Left lung (tissue), 10 donors: ENCODE data around the gene ENTPD5. TPM values are rescaled to one million over a fixed set of nuclear protein-coding genes. Genes with fewer than 3 reads are reported as not detected.

Source experiments
- ATAC-seq: fragments of 200-7000 bp; cut with Tn5 transposase; one replicate; pipeline ENCODE4 v1.9.1; 2020; ENCODE audit warnings: moderate library complexity
- DNase-seq, 4 donors: peaks; one replicate each; pipeline ENCODE4 v3.0.0-alpha.2; 2013 to 2020
- H3K27ac ChIP-seq, 2 donors: fragments of 200-600 bp; sonication (generic) in 1 of 2; one replicate each; pipeline versions ENCODE4 v1.5.0 to v1.8.0; 2020 to 2021
- H3K27me3 ChIP-seq, 2 donors: fragments of 200-600 bp; sonication (generic) in 1 of 2; one replicate each; pipeline versions ENCODE4 v1.5.0 to v1.8.0; 2020 to 2021
- H3K36me3 ChIP-seq, 2 donors: fragments of 200-600 bp; sonication (generic) in 1 of 2; one replicate each; pipeline versions ENCODE4 v1.5.0 to v1.8.0; 2020 to 2021
- H3K4me1 ChIP-seq, 2 donors: fragments of 200-600 bp; one replicate each; pipeline ENCODE4 v1.8.0; 2021
- H3K4me3 ChIP-seq, 2 donors: fragments of 200-600 bp; sonication (generic) in 1 of 2; one replicate each; pipeline versions ENCODE4 v1.5.0 to v1.8.0; 2020 to 2021; ENCODE audit warnings: mild to moderate bottlenecking in 1 of 2
- H3K9me3 ChIP-seq, 2 donors: fragments of 200-600 bp; sonication (generic) in 1 of 2; one replicate each; pipeline versions ENCODE4 v1.5.0 to v1.8.0; 2020 to 2021
- intact Hi-C, 2 donors: fragments of 100-400 bp; cut with DNase I; formaldehyde crosslinking; loops; one replicate each; pipeline versions ENCODE4 v1.11.2 to v1.14.2; 2022
- polyA plus RNA-seq, 6 donors: library from polyadenylated mRNA; unstranded; fragments of 120-200 nt; gene quantifications; one replicate each; pipeline ENCODE4 v1.2.1, GENCODE V29; 2013; ENCODE audit not compliant: insufficient read length in 6 of 6
- total RNA-seq, 2 donors: library from RNA; stranded (reverse); fragmentation: NEBNext Ultra II Directional; extraction: Animal tissue kit (Norgen Biotek cat#: 25700); gene quantifications; one replicate each; pipeline ENCODE4 v1.2.1, GENCODE V29; 2021
- TF ChIP-seq, protein P1 (sequence below), 2 donors: fragments of 200-600 bp; sonication (generic) in 1 of 2; IDR thresholded peaks; one replicate each; pipeline versions ENCODE4 v1.5.0 to v1.8.0; 2021; ENCODE audit warnings: antibody characterized with exemption in 2 of 2
- donor health status: DM: no; HTN: yes; CAD: no.
- donor health status: DM: no; HTN: no; CAD: no.

ENTPD5 gene
- total and polyA plus RNA-seq, 8 donors, result 16.0 to 18.7 (median 17.9) TPM

DNA sequence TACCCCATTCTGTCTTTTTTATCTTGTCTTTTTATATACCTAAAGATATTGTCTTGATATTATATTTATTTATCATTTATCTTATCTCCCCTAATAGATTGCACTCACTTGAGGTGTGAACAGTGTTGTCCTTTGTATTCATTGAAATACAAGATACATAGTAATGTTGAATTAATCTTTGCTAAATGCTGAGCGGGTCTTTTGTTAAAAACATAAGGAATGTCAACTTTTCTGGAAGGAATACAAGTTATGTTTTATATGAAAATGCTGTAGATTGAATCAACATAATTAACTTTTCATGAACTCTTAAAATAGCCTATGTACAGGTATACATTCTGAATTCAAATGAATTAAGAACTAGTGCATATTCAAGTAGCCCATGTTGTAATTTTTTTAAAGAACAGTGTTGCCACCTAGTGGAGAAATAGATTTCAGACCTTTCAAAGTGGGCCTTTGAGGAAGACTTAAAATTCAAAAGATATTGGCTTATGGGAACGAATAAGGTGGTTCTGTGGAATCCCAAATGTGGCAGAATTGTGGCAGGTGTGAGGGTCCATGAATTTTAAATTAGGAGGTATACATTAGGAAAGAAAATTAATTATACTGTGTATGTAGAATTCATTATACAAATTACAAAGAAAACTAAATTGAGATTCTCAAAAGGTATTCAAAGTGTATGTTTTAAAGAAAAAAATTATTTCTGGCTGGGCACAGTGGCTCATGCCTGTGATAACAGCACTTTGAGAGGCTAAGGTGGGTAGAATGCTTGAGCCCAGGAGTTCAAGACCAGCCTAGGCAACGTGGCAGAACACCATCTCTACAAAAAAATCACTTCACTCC lies 19.2 kb upstream of the ENTPD5 start:
- no peak overlapping the region for H3K4me3 ChIP-seq
- no peaks in the 10 kb centered on the region for H3K27me3 ChIP-seq
- ATAC-seq (peak; percentile 73), DNase-seq (peak in 2 of 4 donors; percentile 32 to 51)
- no peaks in the 10 kb centered on the region for H3K36me3 ChIP-seq
- TF ChIP-seq, protein P1, sequence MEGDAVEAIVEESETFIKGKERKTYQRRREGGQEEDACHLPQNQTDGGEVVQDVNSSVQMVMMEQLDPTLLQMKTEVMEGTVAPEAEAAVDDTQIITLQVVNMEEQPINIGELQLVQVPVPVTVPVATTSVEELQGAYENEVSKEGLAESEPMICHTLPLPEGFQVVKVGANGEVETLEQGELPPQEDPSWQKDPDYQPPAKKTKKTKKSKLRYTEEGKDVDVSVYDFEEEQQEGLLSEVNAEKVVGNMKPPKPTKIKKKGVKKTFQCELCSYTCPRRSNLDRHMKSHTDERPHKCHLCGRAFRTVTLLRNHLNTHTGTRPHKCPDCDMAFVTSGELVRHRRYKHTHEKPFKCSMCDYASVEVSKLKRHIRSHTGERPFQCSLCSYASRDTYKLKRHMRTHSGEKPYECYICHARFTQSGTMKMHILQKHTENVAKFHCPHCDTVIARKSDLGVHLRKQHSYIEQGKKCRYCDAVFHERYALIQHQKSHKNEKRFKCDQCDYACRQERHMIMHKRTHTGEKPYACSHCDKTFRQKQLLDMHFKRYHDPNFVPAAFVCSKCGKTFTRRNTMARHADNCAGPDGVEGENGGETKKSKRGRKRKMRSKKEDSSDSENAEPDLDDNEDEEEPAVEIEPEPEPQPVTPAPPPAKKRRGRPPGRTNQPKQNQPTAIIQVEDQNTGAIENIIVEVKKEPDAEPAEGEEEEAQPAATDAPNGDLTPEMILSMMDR (IDR thresholded peaks at IDR 0.05), result peak; percentile 55 to 61
- H3K27ac ChIP-seq, result no peak overlapping the region
- no peaks in the 10 kb centered on the region for H3K4me1 ChIP-seq
- intact Hi-C loops, result no loop called here
- H3K9me3 ChIP-seq, result no peaks in the 10 kb centered on the region

DNA sequence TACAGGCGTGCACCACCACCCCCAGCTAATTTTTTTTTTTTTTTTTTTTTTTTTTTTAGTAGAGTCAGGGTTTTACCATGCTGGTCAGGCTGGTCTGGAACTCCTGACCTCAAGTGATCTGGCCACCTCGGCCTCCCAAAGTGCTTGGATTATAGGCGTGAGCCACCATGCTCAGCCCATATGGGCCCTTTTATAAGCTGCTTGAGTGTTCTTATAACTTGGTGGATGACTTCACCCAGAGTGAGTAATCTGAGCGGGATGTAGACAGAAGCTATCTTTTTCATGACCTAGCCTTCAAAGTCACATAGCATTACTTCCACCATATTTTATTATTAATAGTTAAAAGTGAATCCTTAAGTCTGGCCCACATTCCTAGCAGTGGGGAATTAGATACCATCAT lies 16.5 kb upstream of the ENTPD5 start:
- intact Hi-C loops, result no loop called here
- no peak for ATAC-seq
- Histone ChIP-seq H3K4me3 (no peak overlapping the region), H3K27ac (no peak overlapping the region), H3K4me1 (no peaks in the 10 kb centered on the region), H3K9me3 (no peaks in the 10 kb centered on the region), H3K36me3 (no peaks in the 10 kb centered on the region), H3K27me3 (no peaks in the 10 kb centered on the region)
- DNase-seq, result no peak
- TF ChIP-seq, protein P1 (IDR thresholded peaks at IDR 0.05), result no peak

DNA sequence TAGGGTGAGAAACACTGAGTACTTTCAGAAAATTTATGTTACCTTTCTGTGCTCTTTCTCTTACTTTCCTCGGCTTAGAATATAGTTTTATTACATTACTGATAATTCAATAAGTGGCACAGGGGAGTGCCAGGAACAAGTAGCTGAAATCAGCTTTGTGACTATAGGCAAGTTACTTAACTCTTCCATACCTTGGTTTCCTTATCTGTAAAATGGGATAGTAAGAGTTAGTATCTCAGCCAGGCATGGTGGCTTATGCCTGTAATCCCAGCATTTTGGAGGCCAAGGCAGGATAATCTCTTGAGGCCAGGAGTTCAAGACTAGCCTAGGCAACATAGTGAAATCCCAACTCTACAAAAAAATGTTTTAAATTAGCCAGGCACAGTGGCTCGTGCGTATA lies 15.5 kb upstream of the ENTPD5 start:
- Histone ChIP-seq H3K4me3 (no peak overlapping the region), H3K36me3 (no peaks in the 10 kb centered on the region), H3K9me3 (no peaks in the 10 kb centered on the region), H3K4me1 (no peaks in the 10 kb centered on the region), H3K27me3 (no peaks in the 10 kb centered on the region), H3K27ac (no peak overlapping the region)
- ATAC-seq (no peak), DNase-seq (no peak)
- TF ChIP-seq, protein P1 (IDR thresholded peaks at IDR 0.05), result no peak
- intact Hi-C loops, result no loop called here

DNA sequence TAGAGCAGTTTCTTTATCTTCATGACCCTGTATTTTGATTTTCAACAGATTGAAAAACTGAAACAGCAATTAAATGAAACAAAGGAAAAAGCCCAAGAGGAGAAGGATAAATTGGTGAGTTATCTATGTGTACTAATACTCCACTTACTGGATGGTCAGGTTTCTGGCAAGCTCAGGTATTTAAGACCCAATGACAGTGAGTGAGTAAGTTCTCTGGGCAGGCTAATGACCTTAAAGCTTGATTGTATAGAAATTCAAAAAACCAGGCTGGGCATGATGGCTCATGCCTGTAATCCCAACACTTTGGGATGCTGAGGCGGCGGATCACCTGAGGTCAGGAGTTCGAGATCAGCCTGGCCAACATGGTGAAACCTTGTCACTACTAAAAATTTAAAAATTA lies 10.0 kb upstream of the ENTPD5 start:
- Histone ChIP-seq H3K27me3 (no peaks in the 10 kb centered on the region), H3K9me3 (no peaks in the 10 kb centered on the region), H3K36me3 (no peaks in the 10 kb centered on the region), H3K4me1 (no peaks in the 10 kb centered on the region), H3K4me3 (no peak overlapping the region), H3K27ac (no peak overlapping the region)
- DNase-seq, result no peak
- TF ChIP-seq, protein P1 (IDR thresholded peaks at IDR 0.05), result no peak
- intact Hi-C loops, result no loop called here
- no peak for ATAC-seq

DNA sequence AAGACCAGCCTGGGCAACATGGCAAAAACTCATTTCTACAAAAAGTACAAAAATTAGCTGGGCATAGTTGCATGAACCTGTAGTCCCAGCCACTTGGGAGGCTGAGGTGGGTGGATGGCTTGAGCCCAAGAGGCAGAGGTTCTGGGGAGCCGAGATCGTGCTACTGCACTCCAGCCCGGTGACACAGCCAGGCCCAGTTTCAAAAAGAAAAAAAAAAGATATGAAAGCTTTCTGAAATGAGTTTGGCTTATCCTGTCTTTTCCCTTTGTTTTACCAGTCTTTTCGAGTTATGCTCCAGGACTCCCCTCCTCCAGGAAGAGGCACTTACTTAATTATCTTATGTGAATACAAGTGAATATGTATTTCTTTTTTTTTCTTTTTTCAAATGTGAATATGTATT lies 3.3 kb upstream of the ENTPD5 start:
- Histone ChIP-seq H3K4me3 (no peak overlapping the region), H3K27ac (no peak overlapping the region), H3K9me3 (no peaks in the 10 kb centered on the region), H3K27me3 (no peaks in the 10 kb centered on the region), H3K36me3 (no peaks in the 10 kb centered on the region), H3K4me1 (peaks cover 7 to 14% of the 10 kb centered on the region in 2 donors)
- DNase-seq (no peak), ATAC-seq (no peak)
- intact Hi-C loops, result no loop called here
- TF ChIP-seq, protein P1 (IDR thresholded peaks at IDR 0.05), result no peak
